Measurements from ENCODE around the gene ADGRG2. TPM values are rescaled to one million over a fixed set of nuclear protein-coding genes. Genes with fewer than 3 reads are reported as not detected.

The ADGRG2 gene
- total RNA-seq, 4 donors from 2014 or later: 0.28 to 1.5 (median 0.53) TPM; not detected in 1

DNA sequence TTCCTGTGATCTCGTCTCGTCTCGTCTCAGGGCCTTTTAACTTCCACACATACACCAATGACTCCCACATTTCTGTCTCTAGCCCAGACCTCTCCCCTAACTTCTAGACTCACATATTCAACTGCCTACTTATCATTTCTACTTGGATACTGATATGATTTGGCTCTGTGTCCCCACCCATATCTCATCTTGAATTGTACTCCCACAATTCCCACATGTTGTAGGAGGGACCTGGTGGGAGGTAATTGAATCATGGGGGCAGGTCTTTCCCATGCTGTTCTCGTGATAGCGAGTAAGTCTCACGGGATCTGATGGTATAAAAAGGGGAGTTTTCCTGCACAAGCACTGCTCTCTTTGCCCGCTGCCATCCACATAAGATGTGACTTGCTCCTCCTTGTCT lies 147.3 kb downstream of the ADGRG2 start:
- Histone ChIP-seq H3K27me3 (no peaks in the 10 kb centered on the region), H3K27ac (no peak overlapping the region), H3K36me3 (no peaks in the 10 kb centered on the region), H3K9me3 (no peaks in the 10 kb centered on the region), H3K4me1 (no peaks in the 10 kb centered on the region), H3K4me3 (no peak overlapping the region)
- TF ChIP-seq, protein P1, sequence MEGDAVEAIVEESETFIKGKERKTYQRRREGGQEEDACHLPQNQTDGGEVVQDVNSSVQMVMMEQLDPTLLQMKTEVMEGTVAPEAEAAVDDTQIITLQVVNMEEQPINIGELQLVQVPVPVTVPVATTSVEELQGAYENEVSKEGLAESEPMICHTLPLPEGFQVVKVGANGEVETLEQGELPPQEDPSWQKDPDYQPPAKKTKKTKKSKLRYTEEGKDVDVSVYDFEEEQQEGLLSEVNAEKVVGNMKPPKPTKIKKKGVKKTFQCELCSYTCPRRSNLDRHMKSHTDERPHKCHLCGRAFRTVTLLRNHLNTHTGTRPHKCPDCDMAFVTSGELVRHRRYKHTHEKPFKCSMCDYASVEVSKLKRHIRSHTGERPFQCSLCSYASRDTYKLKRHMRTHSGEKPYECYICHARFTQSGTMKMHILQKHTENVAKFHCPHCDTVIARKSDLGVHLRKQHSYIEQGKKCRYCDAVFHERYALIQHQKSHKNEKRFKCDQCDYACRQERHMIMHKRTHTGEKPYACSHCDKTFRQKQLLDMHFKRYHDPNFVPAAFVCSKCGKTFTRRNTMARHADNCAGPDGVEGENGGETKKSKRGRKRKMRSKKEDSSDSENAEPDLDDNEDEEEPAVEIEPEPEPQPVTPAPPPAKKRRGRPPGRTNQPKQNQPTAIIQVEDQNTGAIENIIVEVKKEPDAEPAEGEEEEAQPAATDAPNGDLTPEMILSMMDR (IDR thresholded peaks at IDR 0.05): no peak
- no peak for TF ChIP-seq POLR2A (IDR thresholded peaks at IDR 0.05)
- DNase-seq: no peak

DNA sequence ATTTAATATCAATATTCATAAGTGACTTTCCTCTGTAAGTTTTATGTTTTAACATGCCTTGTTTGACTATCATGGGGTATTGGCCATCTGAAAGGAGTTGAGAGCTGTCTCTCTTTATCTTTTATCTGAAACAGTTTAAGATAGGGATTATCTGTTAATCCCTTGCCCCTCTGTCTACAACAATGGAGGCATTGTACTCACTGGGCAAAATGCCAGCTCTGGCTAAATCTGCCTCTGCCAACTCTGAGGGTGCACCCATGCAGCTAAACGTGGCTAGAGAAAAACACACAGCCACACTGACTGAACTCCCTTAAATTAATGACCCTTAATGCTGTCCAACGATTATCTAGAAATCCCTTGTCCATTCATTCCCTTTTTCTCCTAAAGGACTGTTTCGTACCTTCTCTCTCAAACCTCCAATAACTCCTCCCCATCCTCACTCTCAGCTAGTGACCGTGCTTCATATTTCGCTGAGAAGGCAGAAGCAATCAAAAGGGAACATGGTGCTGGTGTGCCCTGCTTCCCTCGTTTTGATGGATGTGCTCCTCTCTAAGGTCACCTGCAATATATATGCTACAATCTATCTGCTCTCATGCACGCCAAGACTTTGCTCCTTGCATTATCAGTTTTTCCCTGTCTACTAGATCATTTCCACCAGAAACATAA lies 148.6 kb downstream of the ADGRG2 start:
- TF ChIP-seq, protein P1 (IDR thresholded peaks at IDR 0.05): no peak
- TF ChIP-seq POLR2A (IDR thresholded peaks at IDR 0.05): no peak
- H3K4me3 ChIP-seq: no peak overlapping the region
- DNase-seq: no peak
- H3K4me1 ChIP-seq: no peaks in the 10 kb centered on the region
- no peak overlapping the region for H3K27ac ChIP-seq
- H3K36me3 ChIP-seq: no peaks in the 10 kb centered on the region
- H3K9me3 ChIP-seq: no peaks in the 10 kb centered on the region
- H3K27me3 ChIP-seq: no peaks in the 10 kb centered on the region

DNA sequence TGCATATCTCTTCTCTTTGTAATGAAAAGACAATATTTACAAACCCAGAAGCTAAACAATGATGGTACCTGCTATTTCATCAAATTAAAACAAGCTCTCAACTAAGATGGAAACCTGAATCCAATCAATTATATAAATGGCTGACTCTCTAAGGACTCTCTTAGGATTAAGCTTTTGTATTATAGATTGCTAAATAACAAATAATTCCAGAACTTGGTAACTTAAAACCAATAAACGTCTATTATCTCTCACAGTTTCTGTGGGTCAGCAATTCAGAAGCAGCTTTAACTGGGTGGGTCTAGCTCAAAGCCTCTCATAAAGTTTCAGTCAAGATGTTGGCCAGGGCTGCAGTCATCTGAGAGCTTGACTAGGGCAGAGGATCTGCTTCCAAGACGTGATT lies 150.8 kb downstream of the ADGRG2 start:
- H3K27ac ChIP-seq: no peak overlapping the region
- no peaks in the 10 kb centered on the region for H3K9me3 ChIP-seq
- no peaks in the 10 kb centered on the region for H3K27me3 ChIP-seq
- no peak overlapping the region for H3K4me3 ChIP-seq
- no peaks in the 10 kb centered on the region for H3K36me3 ChIP-seq
- DNase-seq: no peak
- no peak for TF ChIP-seq POLR2A (IDR thresholded peaks at IDR 0.05)
- TF ChIP-seq, protein P1 (IDR thresholded peaks at IDR 0.05): no peak
- H3K4me1 ChIP-seq: no peaks in the 10 kb centered on the region

DNA sequence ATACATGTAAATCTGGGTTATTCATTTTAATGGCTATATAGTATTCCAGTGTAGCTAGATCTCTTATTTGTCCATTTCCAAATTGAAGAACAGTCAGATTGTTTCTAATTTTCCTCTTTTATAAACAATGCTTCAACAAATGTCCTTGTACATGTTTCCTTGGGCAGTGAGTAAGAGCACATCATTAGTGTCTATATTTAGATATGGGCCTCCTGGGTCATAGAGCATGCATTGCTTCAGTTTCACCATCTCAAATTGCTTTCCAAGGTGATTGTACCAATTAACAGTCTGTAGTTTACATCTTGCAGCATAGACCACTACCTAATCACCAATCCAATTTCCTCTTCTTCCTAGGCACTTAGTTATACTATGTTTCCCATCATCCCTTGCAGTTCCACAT lies 151.8 kb downstream of the ADGRG2 start:
- Histone ChIP-seq H3K36me3 (no peaks in the 10 kb centered on the region), H3K4me1 (no peaks in the 10 kb centered on the region), H3K4me3 (no peak overlapping the region), H3K9me3 (no peaks in the 10 kb centered on the region), H3K27me3 (no peaks in the 10 kb centered on the region), H3K27ac (no peak overlapping the region)
- no peak for DNase-seq
- TF ChIP-seq, protein P1 (IDR thresholded peaks at IDR 0.05): no peak
- TF ChIP-seq POLR2A (IDR thresholded peaks at IDR 0.05): no peak

DNA sequence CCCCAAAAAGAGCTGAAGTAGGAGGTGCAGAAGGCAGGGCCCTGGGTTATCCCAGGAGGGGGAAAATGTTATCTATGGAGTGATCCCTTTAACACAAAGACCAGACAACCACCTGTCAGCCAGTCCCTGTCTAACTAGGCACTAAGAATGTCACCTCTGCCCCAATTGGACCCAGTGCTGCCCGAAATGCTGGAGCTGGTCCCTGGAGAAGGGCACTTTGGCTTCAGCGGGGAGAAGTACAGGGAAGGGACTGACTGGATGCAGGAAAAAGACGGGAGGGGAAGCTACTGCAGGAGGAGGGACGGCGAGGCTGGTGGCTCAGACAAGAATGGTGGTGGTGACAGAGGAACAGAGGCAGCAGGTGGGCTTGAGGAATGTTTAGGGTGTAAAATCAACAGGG lies 155.6 kb downstream of the ADGRG2 start:
- H3K9me3 ChIP-seq: no peaks in the 10 kb centered on the region
- H3K4me1 ChIP-seq: no peaks in the 10 kb centered on the region
- no peak overlapping the region for H3K4me3 ChIP-seq
- DNase-seq: no peak
- H3K27me3 ChIP-seq: no peaks in the 10 kb centered on the region
- H3K27ac ChIP-seq: no peak overlapping the region
- no peaks in the 10 kb centered on the region for H3K36me3 ChIP-seq
- no peak for TF ChIP-seq POLR2A (IDR thresholded peaks at IDR 0.05)
- TF ChIP-seq, protein P1 (IDR thresholded peaks at IDR 0.05): no peak

DNA sequence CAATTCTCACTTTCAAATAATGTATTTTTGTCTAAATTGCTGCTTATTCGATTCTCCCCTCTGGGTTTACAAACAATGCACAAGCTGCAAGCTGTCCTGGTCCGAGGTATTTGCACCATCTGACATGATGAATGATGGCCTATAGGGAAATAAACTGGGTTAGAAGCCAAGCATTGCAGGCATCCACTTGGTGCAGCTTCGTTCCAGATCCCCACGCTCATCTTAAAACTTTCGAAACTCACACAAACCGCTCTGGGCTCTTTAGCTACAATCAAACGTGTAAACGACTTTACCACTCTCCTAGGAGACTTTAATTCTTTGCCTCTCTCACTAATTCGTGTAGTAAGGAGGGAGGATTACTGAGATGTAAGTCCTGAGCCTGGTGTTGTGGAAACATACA lies 157.4 kb downstream of the ADGRG2 start:
- TF ChIP-seq POLR2A (IDR thresholded peaks at IDR 0.05): no peak
- TF ChIP-seq, protein P1 (IDR thresholded peaks at IDR 0.05): no peak
- no peak overlapping the region for H3K4me3 ChIP-seq
- DNase-seq: no peak
- no peak overlapping the region for H3K27ac ChIP-seq
- H3K4me1 ChIP-seq: no peaks in the 10 kb centered on the region
- no peaks in the 10 kb centered on the region for H3K27me3 ChIP-seq
- no peaks in the 10 kb centered on the region for H3K36me3 ChIP-seq
- H3K9me3 ChIP-seq: no peaks in the 10 kb centered on the region

Data from Peyer's patch (tissue), 4 donors.